ENCODE data around the gene FEZ2.

DNA sequence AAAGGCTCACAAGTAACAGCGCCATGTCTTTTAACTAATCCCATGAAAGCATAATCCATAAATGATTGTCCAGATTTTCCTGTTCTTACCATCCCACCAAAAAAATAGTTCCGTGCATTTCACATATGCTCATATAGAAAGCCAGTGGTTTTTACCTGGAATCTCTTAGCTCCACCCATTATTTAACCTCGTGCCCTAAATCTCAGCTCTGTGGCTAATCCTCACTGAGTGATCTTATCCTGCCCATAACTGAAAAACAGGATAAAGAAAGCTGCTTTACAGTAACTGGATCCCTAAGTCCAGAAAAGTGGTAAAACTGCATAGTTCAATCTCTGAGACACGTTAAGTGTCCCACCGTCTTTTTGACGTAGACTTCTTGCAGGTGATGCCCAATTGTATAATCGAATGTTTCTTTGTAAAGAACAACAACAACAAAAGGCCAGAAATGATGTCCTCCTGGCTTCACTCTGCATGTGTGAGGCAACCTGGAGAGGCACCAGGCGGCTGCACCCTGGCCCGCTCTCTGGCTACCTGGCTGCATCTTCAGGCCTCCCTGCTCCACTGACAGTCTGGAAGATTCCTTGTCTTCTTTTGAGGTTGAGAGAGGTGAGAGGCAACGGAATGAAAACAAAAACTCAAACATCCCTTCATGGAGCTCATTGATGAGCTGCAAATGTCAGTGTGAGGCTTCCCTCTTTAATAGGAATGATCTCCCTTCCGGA, 38.6 kb downstream of the FEZ2 start:
- no peak for TF ChIP-seq POLR2A (IDR thresholded peaks at IDR 0.05; ENCODE audit: low read length)
- TF ChIP-seq GATA1 (IDR thresholded peaks at IDR 0.05; ENCODE audit: low read depth, low read length), result no peak
